SIG-M5 (cell line): Measurements from ENCODE around the gene NUAK1.

Source experiments
- DNase-seq: peaks from one replicate; lab custom pipeline; 2025; lab: John Stamatoyannopoulos, UW

Gene NUAK1

DNA sequence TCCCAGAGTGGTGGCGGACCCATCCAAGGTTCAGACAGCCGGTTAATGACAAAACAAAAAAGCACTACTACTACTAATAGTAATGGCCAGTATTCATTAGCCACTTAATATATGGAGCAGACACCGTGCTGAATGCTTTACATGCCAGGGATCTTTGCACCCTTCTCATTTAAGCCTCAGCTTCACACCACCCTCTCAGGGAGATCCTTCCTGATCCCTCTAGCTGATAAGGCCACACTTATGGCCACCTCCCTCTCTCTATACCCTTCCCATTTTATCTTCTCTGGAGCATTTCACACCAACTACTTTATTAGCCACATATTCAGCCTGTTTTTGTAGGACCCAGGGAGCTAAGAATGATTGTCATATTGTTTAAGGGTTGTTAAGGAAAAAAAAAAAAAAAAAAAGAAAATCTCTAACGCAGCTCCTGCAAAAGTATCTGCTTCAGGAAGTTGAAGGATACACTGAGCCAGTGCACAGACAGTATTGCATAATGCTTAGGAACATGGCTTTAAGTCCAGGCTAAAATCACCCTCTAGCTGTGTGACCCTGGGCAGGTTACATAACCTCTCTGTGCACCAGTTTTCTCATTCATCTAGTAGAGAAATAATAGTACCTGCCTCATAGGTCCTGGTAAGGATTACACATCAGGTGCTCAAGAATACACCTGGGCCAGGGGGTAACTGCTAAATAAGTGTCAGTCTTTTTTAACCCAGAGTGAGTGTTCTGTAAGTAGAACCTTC lies 29.4 kb downstream of the NUAK1 start:
- no peak for DNase-seq

GRCh38 chr12:106108185-106108835 lies 30.4 kb downstream of the NUAK1 start:
- DNase-seq = no peak

GRCh38 chr12:106107566-106107965 lies 31.2 kb downstream of the NUAK1 start:
- no peak for DNase-seq

DNA sequence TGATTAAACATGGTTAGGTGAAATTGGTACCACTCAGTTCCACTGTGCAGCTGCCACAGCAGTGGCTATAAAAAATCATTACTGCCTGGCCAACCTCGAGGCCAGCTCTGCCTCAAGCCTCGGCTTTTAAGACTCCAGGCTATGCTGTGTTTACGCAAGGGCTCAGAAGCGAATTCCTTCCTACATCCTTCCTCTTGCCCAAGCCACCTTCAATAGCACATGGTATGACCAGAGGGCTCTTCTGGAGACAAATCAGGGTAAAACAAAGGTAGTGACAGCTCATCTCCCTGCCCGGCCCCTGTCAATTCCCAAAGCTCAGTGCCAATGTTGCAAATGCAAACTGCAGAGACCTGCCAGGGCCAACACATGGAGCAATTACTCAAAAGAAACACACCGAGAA lies 31.9 kb downstream of the NUAK1 start:
- no peak for DNase-seq

DNA sequence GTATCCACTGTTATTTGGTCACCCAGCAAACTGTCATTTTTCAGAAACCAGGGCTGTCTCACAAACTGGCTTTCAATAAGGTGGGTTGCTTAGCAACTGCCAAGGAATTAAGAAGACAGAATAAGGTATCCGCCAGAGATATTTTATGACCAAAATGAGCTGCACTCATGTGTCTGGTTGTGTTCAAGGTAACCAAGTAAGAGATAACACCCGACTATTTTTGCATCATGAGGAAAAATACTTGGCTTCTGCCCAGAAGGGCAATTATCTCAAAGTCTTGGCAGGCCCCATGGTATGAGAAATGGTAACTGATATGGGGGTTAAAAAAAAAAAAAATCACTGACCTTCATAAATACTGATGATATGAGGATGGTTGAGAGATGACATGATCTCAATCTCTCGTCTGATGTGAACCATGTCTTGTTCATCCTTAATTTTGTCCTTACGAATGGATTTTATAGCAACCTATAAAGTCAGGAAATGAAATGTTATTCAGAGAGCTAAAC lies 32.6 kb downstream of the NUAK1 start:
- DNase-seq = no peak

- no peak for DNase-seq
These were observed 37.0 kb downstream of the NUAK1 start for GRCh38 chr12:106101803-106102202.

DNA sequence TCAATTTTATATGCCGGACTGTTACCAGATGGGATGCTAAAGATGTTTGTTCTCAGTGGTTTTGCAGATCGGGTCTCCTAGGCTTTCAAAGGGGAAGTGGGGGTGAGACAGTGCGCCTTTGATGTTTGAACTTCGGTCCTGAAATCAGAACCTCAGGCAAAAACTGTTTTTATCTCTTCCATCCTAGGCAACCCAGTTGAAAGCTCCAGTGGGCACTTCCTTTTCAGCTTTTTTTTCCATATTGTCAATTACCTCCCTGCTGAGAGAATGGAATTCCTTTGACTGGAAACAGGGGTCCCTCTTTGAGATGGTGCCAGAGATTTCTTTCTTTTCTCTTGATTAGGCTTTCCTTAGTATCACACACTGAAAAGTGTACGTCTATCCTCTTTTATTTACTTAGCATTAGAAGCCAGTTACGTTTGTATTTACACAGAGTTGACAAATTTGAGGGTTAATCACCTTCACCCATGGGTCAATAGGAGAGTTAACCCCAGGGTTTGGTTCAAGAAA lies 40.0 kb downstream of the NUAK1 start:
- no peak for DNase-seq

DNA sequence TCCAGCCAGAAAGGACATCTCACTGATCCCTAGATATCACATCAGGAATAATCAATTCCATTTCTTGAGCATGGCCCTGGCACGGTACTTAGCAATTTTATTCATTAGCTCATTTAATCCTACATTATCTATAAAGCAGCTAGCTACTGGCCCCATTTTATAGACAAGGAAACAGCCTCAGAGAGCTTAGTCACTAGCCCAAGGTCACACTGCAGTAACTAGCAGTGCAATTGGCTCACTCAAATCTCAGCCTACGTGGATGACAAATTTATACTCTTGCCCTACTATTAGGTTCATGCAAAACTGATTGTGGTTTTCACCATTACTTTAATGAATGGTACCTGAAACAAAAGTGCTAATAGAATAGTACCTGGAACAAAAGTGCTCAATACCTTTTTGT lies 41.7 kb downstream of the NUAK1 start:
- DNase-seq = no peak

DNA sequence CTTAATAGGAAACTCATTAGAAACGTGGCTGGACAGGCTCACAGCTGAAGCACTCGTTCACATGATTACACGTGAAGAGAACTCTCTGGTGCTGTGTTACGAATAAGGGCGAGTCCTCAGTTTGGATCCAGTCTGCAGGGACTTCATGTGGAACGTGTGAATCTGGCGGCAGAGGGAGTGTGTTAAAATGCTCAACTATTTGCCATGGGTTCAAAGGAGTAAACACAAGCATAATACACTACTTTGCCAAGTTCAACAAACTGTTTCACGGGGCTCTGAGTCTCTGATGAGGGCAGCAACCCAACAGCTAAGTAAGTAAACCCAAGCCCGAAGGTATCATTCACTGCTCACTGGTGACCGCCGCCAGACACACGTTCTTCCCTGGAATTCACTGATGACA lies 42.4 kb downstream of the NUAK1 start:
- no peak for DNase-seq

GRCh38 chr12:106094304-106094703 lies 44.5 kb downstream of the NUAK1 start:
- no peak for DNase-seq

GRCh38 chr12:106093246-106093645 lies 45.5 kb downstream of the NUAK1 start:
- no peak for DNase-seq

- DNase-seq = no peak
These were observed 47.3 kb downstream of the NUAK1 start for GRCh38 chr12:106091446-106091820.

DNA sequence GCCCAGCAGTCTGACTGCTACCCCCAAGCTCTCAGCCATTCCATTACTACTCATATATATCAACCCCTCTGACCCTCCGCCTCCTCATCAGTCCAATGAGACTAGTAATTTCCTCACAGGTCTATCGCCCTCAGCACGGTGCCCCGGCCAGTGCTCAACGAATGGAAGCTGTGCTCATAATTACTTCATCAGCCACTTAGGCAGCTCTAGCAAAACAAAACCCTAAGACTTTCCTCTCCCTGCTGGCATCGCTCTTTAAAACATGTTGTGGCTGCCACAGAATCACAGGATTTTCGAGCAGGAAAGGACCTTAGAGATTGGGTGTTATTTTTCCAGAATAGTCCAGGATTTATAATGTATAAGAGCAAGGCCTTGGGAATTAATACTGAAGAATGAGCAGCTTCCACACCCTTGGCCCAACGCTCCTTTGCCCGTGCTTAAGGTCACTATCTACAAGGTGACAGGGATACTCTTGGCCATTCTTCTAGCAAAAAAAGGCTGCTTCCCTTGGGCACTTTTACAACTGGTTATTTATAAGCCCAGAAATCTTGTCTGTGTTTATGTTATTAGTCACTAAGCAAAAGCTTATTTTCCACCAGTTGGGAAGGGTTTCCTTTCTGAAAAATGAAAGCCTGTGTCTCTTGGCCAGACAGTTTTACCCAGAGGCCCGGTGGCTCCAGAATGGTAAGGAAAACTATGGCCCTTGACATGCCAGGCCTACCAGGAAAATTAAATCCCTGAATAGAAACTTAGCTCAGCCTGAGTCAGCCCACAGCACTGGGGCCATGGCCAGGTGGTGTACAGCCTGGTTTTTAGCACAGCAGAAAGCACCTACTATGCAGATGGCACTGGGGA lies 47.9 kb downstream of the NUAK1 start:
- no peak for DNase-seq

DNA sequence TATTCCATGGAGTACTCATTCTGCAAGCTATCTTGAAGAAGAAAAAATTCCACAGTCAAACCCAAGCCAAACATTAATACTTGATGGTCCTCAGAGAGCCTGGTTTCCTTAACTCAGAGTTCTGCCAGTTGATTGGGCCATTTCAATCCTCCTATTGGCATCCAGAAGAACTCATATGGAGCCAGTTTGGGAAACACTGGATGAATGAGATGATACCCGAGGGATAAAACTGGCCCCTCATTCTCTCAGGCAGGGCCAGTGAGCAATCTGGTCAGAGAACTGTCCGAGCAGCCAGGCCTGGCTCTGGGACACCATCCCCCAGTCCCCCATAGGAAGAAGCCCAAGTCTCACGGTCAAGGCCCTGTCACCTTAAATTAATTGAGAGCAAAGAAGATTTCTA lies 48.8 kb downstream of the NUAK1 start:
- no peak for DNase-seq

DNA sequence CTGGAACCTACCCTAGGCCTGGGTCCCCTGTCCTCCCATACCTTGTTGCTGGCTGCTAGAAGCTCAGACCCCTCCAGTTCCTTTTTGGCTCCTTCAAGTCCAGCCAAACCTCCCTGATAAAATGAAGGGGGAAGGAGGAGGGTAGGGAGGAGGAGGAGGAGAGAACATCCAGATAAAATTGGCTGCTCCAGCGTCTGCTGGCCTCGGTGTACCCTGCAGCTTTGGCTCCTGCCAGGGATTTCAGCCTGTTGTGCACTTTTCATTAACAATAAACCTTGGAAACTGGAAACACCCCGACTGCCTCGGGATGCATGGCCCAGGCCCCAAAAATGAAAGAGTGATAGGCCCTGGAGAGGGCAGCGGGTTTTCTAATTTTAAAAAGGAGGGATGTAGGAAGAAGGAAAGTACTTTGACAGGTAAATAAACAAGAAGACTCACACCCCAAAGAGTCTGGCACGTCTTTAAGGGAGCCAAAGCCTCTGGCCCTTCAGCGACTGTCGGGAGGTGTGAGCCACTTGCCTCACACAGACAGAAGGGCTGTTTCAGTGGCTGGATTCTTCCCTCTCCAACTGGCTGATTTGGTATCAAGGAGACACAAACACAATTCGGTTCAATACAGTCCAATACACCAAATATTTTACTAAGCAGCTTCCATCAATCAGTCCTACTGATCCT lies 49.8 kb downstream of the NUAK1 start:
- DNase-seq = no peak

DNA sequence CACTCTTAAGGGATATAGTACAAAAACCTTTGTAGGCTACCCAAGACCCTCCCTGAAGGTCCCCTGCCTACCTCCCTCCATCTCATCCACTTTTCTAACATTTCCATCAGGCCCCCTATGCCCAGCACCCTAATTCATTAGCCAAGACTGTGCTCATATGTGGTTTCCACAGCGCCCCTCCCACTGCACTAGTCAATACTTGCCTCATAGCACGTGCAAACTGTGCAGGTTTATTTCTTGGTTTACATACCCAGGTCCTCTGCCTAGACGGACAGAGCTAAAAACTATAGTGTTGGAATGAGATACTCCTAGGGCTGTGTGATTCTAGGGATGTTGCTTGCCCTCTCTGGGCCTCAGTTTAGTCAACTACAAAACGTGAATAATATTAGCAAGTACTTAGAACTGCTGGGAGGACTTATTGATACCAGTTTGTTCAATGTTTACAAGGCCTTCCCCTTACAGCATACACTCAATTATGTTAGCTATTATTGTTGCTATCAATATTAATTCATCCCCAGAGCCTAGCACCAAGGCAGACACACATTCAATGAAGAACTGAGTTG lies 50.4 kb downstream of the NUAK1 start:
- DNase-seq = no peak

- no peak for DNase-seq
These were observed 52.1 kb downstream of the NUAK1 start for GRCh38 chr12:106086696-106087095.

GRCh38 chr12:106085213-106085612 lies 53.5 kb downstream of the NUAK1 start:
- DNase-seq = no peak

- DNase-seq = no peak
These were observed 54.0 kb downstream of the NUAK1 start for GRCh38 chr12:106084759-106085158.

GRCh38 chr12:106084014-106084671 lies 54.6 kb downstream of the NUAK1 start:
- no peak for DNase-seq
